ENCODE data around the gene SRPK3.

- TF ChIP-seq, protein P1, sequence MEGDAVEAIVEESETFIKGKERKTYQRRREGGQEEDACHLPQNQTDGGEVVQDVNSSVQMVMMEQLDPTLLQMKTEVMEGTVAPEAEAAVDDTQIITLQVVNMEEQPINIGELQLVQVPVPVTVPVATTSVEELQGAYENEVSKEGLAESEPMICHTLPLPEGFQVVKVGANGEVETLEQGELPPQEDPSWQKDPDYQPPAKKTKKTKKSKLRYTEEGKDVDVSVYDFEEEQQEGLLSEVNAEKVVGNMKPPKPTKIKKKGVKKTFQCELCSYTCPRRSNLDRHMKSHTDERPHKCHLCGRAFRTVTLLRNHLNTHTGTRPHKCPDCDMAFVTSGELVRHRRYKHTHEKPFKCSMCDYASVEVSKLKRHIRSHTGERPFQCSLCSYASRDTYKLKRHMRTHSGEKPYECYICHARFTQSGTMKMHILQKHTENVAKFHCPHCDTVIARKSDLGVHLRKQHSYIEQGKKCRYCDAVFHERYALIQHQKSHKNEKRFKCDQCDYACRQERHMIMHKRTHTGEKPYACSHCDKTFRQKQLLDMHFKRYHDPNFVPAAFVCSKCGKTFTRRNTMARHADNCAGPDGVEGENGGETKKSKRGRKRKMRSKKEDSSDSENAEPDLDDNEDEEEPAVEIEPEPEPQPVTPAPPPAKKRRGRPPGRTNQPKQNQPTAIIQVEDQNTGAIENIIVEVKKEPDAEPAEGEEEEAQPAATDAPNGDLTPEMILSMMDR (IDR thresholded peaks at IDR 0.05): no peak
- TF ChIP-seq EZH2 (IDR thresholded peaks at IDR 0.05; ENCODE audit: borderline replicate concordance, insufficient read depth, low read depth, low read length, poor library complexity, severe bottlenecking): no peak
Observed at GRCh38 chrX:153786669-153787068, 5.8 kb downstream of the SRPK3 start.

All from B cell (primary cell).